GM12875 (cell line): Measurements from ENCODE around the gene MAGED2.
A peak's percentile ranks its signal among the peaks of the same experiment; 100 is the strongest.
"Not testable (repeated sequence)": the region's sequence is repeated elsewhere in the genome, so short reads cannot be mapped to it uniquely, and the experiment has no call there.

Source experiments
- H3K4me3 ChIP-seq: one replicate; pipeline ENCODE4 v1.5.1; 2011; ENCODE audit warnings: low read depth, low read length, control low read depth
- TF ChIP-seq, protein P1 (sequence below): IDR thresholded peaks from 2 replicates; pipeline ENCODE4 v1.5.1; 2011; ENCODE audit warnings: low read depth, mild to moderate bottlenecking, control low read depth, inconsistent platforms, low read length, moderate library complexity, borderline replicate concordance; ENCODE audit not compliant: insufficient read depth

The MAGED2 gene, protein sequence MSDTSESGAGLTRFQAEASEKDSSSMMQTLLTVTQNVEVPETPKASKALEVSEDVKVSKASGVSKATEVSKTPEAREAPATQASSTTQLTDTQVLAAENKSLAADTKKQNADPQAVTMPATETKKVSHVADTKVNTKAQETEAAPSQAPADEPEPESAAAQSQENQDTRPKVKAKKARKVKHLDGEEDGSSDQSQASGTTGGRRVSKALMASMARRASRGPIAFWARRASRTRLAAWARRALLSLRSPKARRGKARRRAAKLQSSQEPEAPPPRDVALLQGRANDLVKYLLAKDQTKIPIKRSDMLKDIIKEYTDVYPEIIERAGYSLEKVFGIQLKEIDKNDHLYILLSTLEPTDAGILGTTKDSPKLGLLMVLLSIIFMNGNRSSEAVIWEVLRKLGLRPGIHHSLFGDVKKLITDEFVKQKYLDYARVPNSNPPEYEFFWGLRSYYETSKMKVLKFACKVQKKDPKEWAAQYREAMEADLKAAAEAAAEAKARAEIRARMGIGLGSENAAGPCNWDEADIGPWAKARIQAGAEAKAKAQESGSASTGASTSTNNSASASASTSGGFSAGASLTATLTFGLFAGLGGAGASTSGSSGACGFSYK

DNA sequence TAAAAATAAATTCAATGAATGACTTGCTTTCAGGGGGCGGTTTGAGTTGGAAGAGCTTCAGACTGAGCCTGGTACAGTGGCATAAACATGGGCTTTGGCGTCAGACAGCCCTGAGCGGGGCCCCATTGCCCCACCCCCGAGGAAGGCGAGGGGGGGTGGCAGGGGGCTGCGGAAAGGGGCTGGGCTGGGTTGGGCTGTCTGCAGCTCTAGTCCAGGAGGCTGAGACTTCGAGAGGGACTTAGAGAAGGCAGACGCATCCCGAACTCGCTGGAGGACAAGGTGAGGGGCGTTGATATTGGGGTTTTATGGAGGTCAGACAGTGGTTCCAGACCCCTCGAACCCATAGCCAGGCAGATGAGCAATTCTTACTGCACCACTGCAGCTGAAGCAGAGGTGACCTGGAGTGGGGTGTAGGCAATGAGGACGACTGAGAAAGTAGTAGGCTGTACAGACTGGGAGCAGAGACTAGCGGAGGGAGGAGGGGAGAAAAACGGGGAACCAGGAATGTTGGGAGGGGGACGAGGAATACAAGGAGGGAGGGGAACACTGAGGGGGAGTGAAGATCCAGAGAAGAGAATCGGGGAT, at the start of gene MAGED2:
TSS of gene MAGED2 (plus strand) at position 222 of the 585 bp plus-strand sequence. CDS start 1,587 bp downstream, outside the sequence.
- peak within 1 kb of the TSS; percentile 50 for H3K4me3 ChIP-seq
- TF ChIP-seq, protein P1, sequence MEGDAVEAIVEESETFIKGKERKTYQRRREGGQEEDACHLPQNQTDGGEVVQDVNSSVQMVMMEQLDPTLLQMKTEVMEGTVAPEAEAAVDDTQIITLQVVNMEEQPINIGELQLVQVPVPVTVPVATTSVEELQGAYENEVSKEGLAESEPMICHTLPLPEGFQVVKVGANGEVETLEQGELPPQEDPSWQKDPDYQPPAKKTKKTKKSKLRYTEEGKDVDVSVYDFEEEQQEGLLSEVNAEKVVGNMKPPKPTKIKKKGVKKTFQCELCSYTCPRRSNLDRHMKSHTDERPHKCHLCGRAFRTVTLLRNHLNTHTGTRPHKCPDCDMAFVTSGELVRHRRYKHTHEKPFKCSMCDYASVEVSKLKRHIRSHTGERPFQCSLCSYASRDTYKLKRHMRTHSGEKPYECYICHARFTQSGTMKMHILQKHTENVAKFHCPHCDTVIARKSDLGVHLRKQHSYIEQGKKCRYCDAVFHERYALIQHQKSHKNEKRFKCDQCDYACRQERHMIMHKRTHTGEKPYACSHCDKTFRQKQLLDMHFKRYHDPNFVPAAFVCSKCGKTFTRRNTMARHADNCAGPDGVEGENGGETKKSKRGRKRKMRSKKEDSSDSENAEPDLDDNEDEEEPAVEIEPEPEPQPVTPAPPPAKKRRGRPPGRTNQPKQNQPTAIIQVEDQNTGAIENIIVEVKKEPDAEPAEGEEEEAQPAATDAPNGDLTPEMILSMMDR: no peak

DNA sequence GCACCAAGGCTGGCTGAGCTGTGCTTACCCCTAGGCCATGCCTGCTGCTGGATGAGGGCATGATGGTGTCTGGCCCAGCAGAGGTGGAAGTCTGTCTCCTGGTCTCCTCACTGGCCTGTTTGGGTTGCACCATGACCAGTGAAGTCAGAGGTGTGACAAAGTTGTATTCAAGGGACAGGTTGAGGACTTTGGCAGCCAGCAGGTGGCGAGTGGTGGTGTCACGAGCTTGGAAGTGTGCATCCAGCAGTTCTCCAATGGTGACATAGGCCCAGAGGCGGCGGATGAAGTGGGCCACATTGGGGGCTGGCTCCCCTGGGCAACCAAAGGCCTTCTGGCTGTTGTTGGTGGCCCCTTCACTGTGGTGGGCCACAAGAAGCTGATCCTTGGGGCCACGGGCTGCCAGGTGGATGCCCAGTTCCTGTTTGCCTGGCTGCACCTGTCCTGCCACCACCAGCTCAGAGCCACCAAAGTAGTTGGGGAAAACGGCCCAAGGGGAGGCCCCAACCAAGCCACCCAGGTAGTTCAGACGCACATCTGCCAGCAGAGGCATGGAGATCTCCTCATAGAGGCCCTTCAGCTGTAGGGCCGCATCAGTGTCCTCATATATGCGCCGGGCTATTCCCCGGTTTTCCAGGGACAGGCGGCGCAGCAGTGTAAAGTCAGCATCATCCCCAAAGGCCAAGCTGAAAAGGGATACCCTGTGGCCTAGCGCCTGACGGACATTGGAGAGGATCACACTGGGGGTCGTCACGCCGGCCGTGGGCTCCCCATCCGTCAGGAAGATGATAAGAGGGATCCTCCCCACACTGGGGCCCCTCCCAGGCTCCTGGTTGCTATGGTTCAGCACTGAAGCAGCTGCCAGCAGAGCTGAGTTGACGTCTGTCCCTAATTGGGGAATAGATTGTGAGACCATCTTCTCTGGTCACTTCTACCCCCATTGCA, 49.2 kb upstream of the MAGED2 start:
- TF ChIP-seq, protein P1: no peak
- no peak overlapping the region for H3K4me3 ChIP-seq

DNA sequence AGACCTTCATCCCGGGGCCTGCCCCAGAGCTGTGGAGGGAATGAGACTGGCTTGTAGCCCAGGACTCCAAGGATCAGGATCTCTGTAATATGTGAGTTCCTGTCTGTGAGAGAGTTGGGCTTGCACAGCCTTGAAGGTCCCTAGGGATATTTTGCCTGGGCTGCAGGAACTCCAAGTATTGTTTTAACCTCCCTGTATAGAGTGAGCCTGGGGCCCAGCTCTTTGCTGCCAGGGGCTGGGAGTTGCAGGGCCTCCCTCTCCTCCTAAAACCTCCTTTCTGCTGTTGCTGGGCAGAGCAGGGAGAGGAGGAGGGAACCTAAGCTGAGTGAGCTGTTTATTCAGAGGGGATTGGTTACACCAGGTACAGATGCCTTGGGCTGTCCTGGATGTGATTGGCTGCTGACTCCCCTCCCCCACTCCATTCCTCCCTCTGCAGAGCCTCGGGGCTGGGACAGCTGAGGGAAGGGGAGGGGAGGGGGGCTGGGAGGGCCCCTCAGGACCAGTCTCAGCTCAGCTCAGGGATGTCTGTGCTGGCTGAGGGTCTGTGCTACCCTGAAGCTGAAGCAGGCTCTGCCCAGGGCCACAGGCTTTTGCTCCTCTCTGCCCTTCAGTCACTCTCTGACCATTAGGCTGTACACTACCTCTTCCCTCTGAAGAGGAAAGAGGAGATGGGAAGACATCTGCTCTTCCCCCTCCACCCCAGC, 33.0 kb upstream of the MAGED2 start:
- H3K4me3 ChIP-seq: not testable (repeated sequence)

DNA sequence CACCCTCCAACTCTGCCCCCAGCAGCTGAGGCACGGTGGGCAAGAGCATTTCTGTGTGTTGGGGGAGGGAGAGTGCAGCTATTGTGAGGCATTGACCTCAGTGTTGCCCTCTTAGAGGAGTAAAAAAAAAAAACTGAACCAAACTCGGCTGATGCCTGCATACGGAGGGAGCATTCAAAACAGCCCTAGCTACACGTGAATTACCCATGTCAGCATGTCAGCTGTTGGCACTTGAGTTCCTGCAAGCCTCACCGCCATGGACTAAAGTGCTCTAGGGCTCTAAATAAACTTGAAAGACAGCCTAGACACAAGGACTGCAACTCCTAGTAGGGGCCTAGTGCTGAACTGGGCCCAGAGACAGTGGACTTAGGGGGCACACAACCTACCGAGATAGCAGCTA, 31.5 kb upstream of the MAGED2 start:
- H3K4me3 ChIP-seq: no peak overlapping the region
- TF ChIP-seq, protein P1: no peak

DNA sequence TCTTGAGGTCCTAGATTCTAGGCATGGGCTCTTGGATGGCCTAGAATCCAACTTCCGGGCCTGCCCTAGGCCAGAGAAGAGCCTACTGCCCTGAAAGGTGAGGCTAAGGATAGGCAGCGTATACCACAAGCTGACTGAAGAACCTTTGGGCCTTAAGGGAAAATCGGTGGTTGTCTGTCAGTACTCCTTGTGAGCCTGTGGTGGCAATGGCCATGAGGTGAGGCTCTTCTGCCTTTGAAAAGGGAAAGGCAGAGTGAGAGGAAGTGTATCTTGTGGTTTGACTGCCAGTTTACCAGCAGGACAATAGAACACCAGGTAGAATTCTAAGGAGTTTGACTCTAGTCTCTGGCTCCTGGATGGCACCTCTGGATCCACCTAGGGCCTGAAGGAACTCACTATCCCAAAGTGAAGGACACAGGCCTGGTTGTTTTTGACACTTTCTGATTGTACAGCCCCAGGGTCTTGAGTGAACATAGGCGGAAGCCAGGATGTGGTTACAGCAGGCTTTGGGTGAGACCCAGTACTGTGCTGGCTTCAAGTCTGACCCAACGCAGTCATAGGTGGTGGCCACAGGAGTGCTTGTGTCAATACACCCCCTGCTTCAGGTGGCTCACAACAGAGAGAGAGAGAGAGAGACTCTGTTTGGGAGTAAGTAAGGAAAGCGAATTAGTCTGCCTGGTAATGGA, 30.4 kb upstream of the MAGED2 start:
- H3K4me3 ChIP-seq: no peak overlapping the region
- TF ChIP-seq, protein P1: no peak

DNA sequence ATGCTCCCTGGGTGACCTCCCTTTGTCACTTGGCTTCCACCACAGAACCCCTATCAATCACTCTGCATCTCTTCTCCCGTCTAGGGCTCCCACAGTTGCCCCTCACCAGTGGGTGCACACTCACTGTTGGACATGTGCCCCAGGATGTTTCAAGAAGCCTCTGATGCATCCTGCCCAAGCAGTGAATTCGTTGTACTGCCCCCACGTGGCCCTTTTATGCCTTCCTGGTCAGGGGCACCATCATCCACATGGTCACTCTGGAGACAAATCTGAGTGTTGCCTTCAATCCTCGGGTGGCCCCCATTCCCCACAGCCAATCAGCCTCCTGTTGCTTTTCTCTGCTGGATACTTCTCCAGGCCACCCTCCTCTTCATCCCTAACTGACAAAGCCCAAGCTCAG, 21.6 kb upstream of the MAGED2 start:
- H3K4me3 ChIP-seq: no peak overlapping the region
- TF ChIP-seq, protein P1: peak; percentile 29; the same call in 1 of the 2 replicates
